ENCODE results near the gene ROR2.

DNA sequence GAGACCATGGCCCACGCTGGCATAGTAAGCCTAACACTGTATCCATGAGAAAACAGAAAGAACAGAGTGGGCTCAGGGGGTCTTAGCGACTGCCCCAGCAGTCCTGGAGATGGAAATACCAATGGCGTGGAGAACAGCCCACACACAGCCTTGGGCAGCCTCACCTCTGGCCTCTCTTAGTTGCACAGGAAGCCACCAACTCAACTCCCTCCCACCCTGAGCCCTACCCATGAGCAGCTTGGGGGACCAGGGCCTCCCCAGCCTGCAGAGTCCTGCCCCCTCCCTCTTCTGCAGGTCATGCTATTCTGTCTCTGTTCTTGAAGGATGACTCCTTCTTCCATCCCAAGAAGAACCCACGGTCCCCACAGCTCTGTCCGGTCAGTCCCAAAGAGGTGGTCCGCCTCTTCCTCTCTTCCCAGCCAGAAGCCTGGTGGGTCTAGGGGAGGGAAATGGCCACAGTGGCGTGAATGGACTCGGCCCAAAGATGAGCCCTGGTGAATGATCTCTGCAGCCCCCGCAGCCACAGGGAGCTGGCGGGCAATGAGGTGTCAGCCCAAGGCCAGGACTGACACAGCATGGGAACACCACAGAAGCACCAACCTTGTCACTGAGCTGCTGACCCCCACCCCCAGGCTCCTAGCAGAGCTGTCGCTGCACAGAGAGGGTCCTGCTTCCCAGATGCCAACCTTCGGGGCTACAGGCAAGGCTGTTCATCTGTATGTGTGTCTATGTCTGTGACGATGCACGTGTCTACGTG, 131.2 kb downstream of the ROR2 start:
- TF ChIP-seq EZH2 (IDR thresholded peaks at IDR 0.05; ENCODE audit: insufficient read depth, poor library complexity, severe bottlenecking) (no peak), EZH2phosphoT487 (IDR thresholded peaks at IDR 0.05; ENCODE audit: insufficient read depth, low read depth) (no peak)

Measured in GM23248 (cell line).